Liver (tissue), 3 donors: Measurements from ENCODE around the gene MAPRE2.
"Not testable (repeated sequence)": the region's sequence is repeated elsewhere in the genome, so short reads cannot be mapped to it uniquely, and the experiment has no call there.

Source experiments
- CTCF ChIP-seq: fragments of 150-350 bp; IDR thresholded peaks from 2 replicates; pipeline ENCODE4 v1.5.1; 2017; ENCODE audit warnings: improper control_type of control experiment, low read depth, low read length; ENCODE audit not compliant: missing input control
- EGR1 ChIP-seq, 2 donors: IDR thresholded peaks; 2 replicates each; pipeline ENCODE4 v1.6.1; 2016 to 2018; ENCODE audit warnings: antibody characterized with exemption in 2 of 2, low read depth in 2 of 2
- HNF4A ChIP-seq, 2 donors: conservative IDR thresholded peaks; 2 replicates each; pipeline ENCODE4 v1.6.1; 2016; ENCODE audit warnings: antibody characterized with exemption in 2 of 2, mild to moderate bottlenecking in 2 of 2
- donor health status: healthy.
- donor health status: healthy.

DNA sequence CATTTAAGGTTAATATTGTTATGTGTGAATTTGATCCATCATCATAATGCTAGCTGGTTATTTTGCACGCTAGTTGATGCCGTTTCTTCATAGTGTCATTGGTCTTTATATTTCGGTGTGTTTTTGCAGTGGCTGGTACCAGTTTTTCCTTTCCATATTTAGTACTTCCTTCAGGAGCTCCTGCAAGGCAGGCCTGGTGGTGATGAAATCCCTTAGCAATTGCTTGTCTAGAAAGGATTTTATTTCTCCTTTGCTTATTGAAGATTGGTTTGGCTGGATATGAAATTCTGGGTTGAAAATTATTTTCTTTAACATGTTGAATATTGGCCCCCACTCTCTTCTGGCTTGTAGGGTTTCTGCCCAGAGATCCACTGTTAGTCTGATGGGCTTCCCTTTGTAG lies 109.0 kb downstream of the MAPRE2 start:
- TF ChIP-seq CTCF; EGR1 (IDR thresholded peaks at IDR 0.05; ENCODE audit: low read depth in 2 of 2); HNF4A (conservative IDR thresholded peaks at IDR 0.05): not testable (repeated sequence)
